ENCODE data around the gene ZRANB2. TPM values are rescaled to one million over a fixed set of nuclear protein-coding genes. Genes with fewer than 3 reads are reported as not detected.

ZRANB2 gene
- total RNA-seq, 4 donors from 2014 or later = 50.3 to 86.2 (median 62.5) TPM

- TF ChIP-seq CTCF (IDR thresholded peaks at IDR 0.05) = no peak
- DNase-seq (ENCODE audit: low spot score) (no peak), ATAC-seq (ENCODE audit: low FRiP score) (no peak)
These were observed 50.8 kb downstream of the ZRANB2 start for GRCh38 chr1:71030026-71030425.

GRCh38 chr1:71028981-71029380 is 51.9 kb downstream of the ZRANB2 start:
- no peak for ATAC-seq (ENCODE audit: low FRiP score)
- no peak for TF ChIP-seq CTCF (IDR thresholded peaks at IDR 0.05)
- DNase-seq (ENCODE audit: low spot score) = no peak

GRCh38 chr1:71027991-71028390 is 52.8 kb downstream of the ZRANB2 start:
- no peak for ATAC-seq (ENCODE audit: low FRiP score)
- TF ChIP-seq CTCF (IDR thresholded peaks at IDR 0.05) = no peak
- DNase-seq (ENCODE audit: low spot score) = no peak

- no peak for DNase-seq (ENCODE audit: low spot score)
- no peak for ATAC-seq (ENCODE audit: low FRiP score)
- no peak for TF ChIP-seq CTCF (IDR thresholded peaks at IDR 0.05)
These were observed 54.7 kb downstream of the ZRANB2 start for GRCh38 chr1:71026093-71026492.

- no peak for TF ChIP-seq CTCF (IDR thresholded peaks at IDR 0.05)
- no peak for DNase-seq (ENCODE audit: low spot score)
- ATAC-seq (ENCODE audit: low FRiP score) = no peak
These were observed 57.3 kb downstream of the ZRANB2 start for GRCh38 chr1:71023515-71023914.

- TF ChIP-seq CTCF (IDR thresholded peaks at IDR 0.05) = no peak
- DNase-seq (ENCODE audit: low spot score) = no peak
- no peak for ATAC-seq (ENCODE audit: low FRiP score)
These were observed 61.4 kb downstream of the ZRANB2 start for GRCh38 chr1:71019233-71019969.

- DNase-seq (ENCODE audit: low spot score) (no peak), ATAC-seq (ENCODE audit: low FRiP score) (no peak)
- TF ChIP-seq CTCF (IDR thresholded peaks at IDR 0.05) = no peak
These were observed 62.0 kb downstream of the ZRANB2 start for GRCh38 chr1:71018791-71019190.
